NCI-H128 (cell line): ENCODE results near the gene DNAJC10.
"Not testable (repeated sequence)": the region's sequence is repeated elsewhere in the genome, so short reads cannot be mapped to it uniquely, and the experiment has no call there.

ENCODE experiments used
- DNase-seq: peaks from one replicate; lab custom pipeline; 2025; ENCODE audit not compliant: unreplicated experiment; lab: John Stamatoyannopoulos, UW

DNAJC10 gene, protein sequence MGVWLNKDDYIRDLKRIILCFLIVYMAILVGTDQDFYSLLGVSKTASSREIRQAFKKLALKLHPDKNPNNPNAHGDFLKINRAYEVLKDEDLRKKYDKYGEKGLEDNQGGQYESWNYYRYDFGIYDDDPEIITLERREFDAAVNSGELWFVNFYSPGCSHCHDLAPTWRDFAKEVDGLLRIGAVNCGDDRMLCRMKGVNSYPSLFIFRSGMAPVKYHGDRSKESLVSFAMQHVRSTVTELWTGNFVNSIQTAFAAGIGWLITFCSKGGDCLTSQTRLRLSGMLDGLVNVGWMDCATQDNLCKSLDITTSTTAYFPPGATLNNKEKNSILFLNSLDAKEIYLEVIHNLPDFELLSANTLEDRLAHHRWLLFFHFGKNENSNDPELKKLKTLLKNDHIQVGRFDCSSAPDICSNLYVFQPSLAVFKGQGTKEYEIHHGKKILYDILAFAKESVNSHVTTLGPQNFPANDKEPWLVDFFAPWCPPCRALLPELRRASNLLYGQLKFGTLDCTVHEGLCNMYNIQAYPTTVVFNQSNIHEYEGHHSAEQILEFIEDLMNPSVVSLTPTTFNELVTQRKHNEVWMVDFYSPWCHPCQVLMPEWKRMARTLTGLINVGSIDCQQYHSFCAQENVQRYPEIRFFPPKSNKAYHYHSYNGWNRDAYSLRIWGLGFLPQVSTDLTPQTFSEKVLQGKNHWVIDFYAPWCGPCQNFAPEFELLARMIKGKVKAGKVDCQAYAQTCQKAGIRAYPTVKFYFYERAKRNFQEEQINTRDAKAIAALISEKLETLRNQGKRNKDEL

GRCh38 chr2:182715892-182716649 is at the start of gene DNAJC10:
DNAJC10 (plus strand) TSS chr2:182716257; CDS start chr2:182718087, 1,830 bp downstream.
- peak; percentile 60 for DNase-seq

DNA sequence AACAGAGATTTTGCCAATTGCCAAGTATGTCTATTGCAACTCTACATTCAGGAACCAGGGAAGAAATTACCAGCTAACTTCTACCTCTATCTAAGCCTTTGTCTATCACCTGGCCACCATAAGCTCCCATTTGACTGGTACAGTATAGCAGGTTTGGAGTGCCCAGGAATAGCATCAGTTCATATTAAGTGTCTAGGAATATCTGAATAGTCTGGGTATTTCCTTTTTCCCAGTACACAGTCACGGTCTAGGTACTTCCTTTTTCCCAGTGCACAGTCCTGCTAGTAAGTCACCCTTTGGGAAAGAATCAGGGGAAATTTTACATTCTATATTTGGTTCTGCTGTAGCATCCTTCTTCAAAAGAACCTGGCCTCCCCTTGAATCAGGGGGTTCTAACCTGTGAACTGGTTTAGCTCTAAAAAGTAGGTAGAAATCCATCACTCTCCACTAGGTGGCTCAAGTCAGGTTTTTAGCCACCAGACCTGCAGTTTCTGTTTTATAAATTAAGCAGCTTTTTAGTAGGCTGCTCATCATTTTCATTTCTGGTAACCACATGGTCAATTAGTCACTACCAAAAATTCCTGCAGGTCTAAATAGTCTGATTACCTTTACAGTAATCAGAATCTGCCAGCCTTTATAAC is 49.3 kb upstream of the DNAJC10 start:
- DNase-seq = no peak

GRCh38 chr2:182667315-182667695 is 48.8 kb upstream of the DNAJC10 start:
- DNase-seq = no peak

- peak; percentile 33 for DNase-seq
Observed at GRCh38 chr2:182668671-182669070, 47.4 kb upstream of the DNAJC10 start.

DNA sequence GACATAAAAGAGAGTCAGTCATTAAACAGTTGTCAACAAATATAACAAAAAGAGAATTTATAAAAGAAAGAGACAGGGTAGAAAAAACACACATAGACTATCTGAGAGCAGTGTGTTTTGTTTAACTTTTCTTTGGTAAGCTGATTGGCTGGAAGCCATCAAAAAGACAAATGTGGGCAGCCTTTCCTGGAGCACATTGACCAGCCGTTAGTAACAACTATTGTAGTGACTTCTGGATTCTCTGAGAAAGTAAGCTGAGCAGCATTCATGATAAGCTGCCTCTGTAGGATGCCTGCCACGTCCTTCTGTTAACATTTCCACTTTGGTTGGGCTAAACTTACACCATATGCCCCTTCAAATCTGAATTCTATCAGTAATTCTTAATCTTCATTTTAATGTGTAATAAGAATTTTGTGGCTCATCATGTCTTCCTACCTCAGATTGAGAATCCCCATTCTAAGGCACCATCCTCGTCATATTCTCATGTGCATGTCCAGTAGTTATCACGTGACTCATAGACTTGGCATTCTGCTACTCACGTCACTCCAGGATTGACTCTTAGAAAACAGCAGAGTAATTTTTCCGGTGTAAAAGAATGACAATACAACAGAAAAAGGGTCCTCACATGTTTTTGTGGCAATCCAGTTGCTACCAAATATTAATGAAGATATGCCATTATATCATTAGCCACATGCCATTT is 43.4 kb upstream of the DNAJC10 start:
- no peak for DNase-seq

DNA sequence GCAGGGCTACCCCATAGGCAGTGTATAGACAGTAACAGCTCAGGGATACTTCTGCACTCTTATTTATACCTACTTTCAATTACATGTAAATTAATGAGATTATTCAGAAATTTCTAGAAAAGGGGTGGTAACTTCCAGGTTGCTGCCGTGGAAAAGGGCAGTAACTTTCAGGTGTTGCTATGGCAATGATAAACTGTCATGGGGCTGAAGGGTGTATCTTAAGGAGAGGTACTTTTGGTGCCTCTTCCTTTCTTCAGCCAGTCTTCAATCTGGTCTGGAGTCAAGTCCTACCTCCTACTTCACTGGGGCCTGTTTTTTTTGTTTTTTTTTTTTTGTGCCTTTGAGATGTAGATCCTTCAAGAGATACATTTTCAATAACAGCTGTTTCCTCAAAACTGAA is 35.2 kb upstream of the DNAJC10 start:
- DNase-seq = no peak

- DNase-seq = no peak
Observed at GRCh38 chr2:182682210-182682609, 33.8 kb upstream of the DNAJC10 start.

DNA sequence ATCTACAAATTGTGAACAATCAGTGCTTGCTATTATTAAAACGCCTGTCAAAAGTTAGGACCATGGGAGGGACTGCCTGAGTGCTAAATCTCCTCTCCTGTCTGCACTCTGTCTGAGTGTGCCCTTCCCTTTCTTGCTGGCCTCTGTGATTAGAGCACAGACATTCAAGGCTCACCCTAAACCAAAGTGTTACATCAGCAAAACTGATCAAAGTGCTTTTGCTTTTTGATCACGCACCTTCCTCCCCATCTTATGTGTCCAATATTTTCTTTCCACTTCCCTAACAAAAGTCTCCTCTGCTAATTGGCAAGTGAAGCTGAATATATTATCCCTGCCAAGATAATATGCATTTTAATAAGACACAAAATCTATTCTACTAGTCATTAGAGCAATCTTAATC is 30.5 kb upstream of the DNAJC10 start:
- no peak for DNase-seq

DNA sequence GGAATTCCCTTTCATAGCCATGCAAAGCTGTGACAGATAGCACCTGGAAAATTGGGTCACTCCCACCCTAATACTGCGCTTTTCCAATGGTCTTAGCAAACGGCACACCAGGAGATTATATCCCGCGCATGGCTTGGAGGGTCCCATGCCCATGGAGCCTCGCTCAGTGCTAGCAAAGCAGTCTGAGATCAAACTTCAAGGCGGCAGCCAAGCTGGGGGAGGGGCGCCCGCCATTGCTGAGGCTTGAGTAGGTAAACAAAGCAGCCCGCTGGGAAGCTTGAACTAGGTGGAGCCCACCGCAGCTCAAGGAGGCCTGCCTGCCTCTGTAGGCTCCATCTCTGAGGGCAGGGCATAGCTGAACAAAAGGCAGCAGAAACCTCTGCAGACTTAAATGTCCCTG is 29.3 kb upstream of the DNAJC10 start:
- not testable (repeated sequence) for DNase-seq

DNA sequence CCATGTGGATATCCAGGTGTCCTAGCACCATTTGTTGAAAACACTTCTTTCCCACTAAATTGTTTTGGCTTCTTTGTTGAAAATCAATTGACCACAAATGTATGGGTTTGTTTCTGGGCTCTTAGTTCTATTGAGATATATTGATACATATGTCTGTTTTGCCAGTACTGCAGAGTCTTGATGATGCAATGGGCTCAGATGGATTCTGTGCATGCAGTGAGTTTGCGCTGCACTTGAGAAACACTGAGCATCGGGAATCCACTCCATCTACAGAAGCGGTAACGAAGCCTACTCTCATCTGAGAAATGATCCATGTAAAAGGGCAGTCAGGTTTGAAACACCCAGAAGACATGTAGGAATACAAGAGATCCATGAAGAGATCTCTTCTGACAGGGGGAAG is 21.9 kb upstream of the DNAJC10 start:
- DNase-seq = no peak

- DNase-seq = no peak
Observed at GRCh38 chr2:182695776-182696175, 20.3 kb upstream of the DNAJC10 start.

DNA sequence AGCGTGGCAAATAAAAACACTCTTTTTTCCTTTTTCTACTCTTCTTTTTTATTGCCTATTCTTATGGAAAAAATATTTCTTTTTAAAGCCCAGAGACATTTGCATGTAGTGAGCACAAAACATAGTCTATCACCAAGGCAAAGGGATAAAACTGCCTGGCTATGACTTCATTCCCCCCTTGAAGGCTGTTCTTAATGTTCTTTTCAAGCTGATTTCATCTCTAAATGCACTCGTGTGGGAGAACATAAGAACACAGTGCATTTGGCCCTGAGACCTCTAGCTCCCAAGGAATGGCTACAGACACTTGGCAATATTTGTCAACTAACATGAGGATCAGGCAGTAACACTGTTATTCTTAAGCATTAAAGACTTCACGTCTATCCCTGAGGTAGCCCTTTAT is 17.4 kb upstream of the DNAJC10 start:
- no peak for DNase-seq

DNA sequence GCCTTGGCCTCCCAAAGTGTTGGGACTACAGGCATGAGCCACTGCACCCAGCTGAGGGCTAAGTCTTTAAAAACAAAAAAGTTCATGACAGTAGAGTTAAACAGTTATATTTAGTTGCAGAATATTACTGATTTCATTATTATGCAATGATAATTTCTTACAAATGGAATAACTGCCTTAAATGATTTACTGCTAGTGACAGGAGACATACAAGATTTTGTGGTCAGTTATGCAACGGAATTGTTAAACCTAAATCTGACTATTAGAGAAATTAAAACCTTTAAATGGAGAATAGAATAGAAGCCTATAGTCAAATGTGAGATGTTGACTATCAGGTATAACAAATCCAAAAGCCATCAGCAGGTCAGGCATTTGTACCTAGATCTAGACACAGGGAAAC is 10.3 kb upstream of the DNAJC10 start:
- DNase-seq = no peak

DNA sequence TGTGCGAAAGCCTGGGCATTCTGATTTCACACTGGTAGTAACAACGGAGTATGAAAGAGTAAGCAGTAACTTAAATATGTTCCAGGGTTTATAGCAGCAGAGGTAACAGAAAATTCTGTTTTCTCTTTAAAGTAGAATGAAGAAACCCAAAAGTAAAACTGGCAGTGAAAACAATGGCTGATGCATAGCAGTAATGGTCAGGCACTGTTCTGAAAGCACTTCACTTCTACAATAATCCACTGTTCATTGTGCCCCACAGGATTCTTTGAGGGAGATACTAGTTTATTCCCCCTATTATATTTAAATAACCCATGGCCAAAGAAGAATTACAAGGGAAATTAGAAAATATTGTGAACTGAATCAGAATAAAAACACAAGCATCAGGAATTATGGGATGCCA is 9.3 kb upstream of the DNAJC10 start:
- DNase-seq = no peak

DNA sequence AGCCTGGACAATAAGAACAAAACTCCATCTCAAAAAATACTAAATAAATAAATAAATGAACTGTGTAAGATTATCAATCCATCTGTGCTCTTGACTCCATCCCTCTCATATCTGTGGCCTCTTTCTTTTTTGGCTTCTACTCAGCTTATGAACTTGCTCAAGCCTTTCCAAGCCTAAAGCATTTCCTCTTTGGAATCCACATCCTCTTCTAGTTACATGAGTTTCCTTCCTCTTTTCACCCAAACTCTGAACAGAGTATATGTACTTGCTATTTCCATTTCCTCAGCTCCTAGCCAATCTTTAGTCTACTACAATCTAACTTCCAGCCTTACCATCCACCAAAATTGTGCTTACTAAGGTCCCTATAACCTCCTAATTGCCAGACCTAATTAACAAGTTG is 2.5 kb upstream of the DNAJC10 start:
- no peak for DNase-seq

- no peak for DNase-seq
Observed at GRCh38 chr2:182715121-182715891, 751 bp upstream of the DNAJC10 start.

GRCh38 chr2:182716650-182716979 is 558 bp downstream of the DNAJC10 start:
- no peak for DNase-seq

- no peak for DNase-seq
Observed at GRCh38 chr2:182717416-182717815, 1.4 kb downstream of the DNAJC10 start.

DNA sequence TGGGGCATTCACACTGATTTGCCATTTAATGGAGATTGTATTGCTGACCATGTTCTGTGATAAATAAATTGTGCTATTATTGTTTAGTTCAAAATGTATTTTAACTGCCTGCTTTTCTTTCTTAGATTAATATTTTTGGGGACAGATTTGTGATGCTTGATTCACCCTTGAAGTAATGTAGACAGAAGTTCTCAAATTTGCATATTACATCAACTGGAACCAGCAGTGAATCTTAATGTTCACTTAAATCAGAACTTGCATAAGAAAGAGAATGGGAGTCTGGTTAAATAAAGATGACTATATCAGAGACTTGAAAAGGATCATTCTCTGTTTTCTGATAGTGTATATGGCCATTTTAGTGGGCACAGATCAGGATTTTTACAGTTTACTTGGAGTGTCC is 1.8 kb downstream of the DNAJC10 start:
- DNase-seq = no peak

GRCh38 chr2:182718459-182718858 is 2.4 kb downstream of the DNAJC10 start:
- DNase-seq = no peak
